ENCODE results near the gene TSPAN4. TPM values are rescaled to one million over a fixed set of nuclear protein-coding genes. Genes with fewer than 3 reads are reported as not detected.

Gene TSPAN4
- total and polyA plus RNA-seq, 2 of the 13 experiments (the other 11 are each of a cell fraction or from before 2014, with no cell fraction given), result 31.7 to 68.3 TPM

- ChIA-PET CTCF (ENCODE audit: low intra/inter-chr PET ratio, low total read pairs) (no interaction called here), POLR2A (interaction anchor here (1.0 to 11.1 kb wide), 2 partner anchors 16 to 27 kb away, joined by 3 to 141 read pairs; partner anchors contain the start of genes CD151, CRACR2B and PNPLA2)
- no peak for DNase-seq (ENCODE audit: low spot score)
- Histone ChIP-seq H3K9me3 (ENCODE audit: low read length) (no peaks in the 10 kb centered on the region), H3K4me3 (replicated peaks in 1 of 3; ENCODE audit: insufficient read depth in 1 of 3, low read depth in 2 of 3, low read length in 3 of 3) (no peak overlapping the region), H2AFZ (ENCODE audit: low read length) (no peak overlapping the region), H3K27me3 (ENCODE audit: control insufficient read depth in 1 of 2, insufficient read depth in 2 of 2, low read length in 2 of 2) (no peaks in the 10 kb centered on the region), H3K27ac (ENCODE audit: extremely low read length, insufficient read depth, low read length) (no peak overlapping the region), H4K20me1 (ENCODE audit: insufficient read depth, low read length) (peaks cover 8% of the 10 kb centered on the region; the same call in 1 of the 2 replicates), H3K36me3 (replicated peaks in 1 of 2; ENCODE audit: control insufficient read depth in 1 of 2, insufficient read depth in 2 of 2, low read length in 2 of 2) (no peaks in the 10 kb centered on the region; a peak in 2 of 5 replicates), H3K4me1 (ENCODE audit: insufficient read depth, low read length) (peaks cover 30% of the 10 kb centered on the region), H3K4me2 (ENCODE audit: low read depth, low read length) (peak overlapping the region; percentile 85; the same call in 1 of the 2 replicates), H3K79me2 (ENCODE audit: insufficient read depth, low read length) (peaks cover 15% of the 10 kb centered on the region), H3K9ac (ENCODE audit: insufficient read depth, low read depth, low read length) (no peak overlapping the region)
- no peak for FAIRE-seq
- BruUV-seq (replicated peaks), result no TSS peak
- TF ChIP-seq EED (CRISPR knock-in tag; IDR thresholded peaks at IDR 0.05) (no peak), ZBTB38 (CRISPR knock-in tag; IDR thresholded peaks at IDR 0.05) (no peak), FOXK2 (IDR thresholded peaks at IDR 0.05) (no peak), AGO1 (IDR thresholded peaks at IDR 0.05; ENCODE audit: low read depth, low read length, poor library complexity, severe bottlenecking) (peak; percentile 17), PAF1 (CRISPR knock-in tag; IDR thresholded peaks at IDR 0.05) (no peak)
- no CpG with 5 or more reads among the region's 8 CpGs for WGBS (ENCODE audit: low lambda C conversion rate)
- intact Hi-C loops (cut with micrococcal nuclease; ENCODE audit: unreplicated experiment), result no loop called here
- in situ Hi-C loops (cut with HindIII; ENCODE audit: extremely low pct_ligation_motif_present, low pct_unique_long_range_greater_than_20kb), result no loop called here
- no peak for ATAC-seq
Measured at GRCh38 chr11:845872-846495, 3.3 kb downstream of the TSPAN4 start.

DNA sequence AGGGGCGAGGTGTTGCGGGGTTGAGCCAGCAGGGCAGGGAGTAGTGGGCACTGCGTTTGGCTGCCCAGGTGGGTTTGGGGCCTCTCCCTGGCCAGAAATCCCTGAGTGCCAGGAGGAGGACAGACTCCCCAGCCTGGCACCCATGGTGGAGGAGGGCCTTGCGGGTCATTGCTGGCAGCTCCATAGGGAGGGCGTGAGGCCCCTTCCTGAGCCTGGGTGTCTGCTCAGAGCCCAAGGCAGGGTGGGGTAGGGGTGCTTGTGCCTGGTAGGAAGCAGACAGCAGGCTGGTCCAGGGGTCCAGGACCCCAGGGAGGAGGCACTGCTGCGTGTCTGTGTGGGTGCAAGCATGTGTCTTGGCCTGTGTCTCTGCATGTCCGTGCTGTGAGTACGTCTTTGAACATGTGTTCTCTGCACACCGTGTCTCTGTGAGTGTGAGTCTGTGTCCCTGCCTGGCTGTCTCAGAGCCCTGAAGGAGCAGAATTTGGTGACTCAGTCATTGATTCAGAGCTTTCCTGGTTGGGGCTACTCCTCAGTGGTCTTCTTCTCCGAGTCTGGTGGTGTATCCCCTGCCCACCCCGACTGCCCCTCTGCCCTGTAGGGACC is 3.9 kb downstream of the TSPAN4 start:
- Histone ChIP-seq H3K36me3 (replicated peaks in 1 of 2; ENCODE audit: control insufficient read depth in 1 of 2, insufficient read depth in 2 of 2, low read length in 2 of 2) (no peaks in the 10 kb centered on the region; a peak in 2 of 5 replicates), H3K4me2 (ENCODE audit: low read depth, low read length) (no peak overlapping the region), H3K4me3 (replicated peaks in 1 of 3; ENCODE audit: insufficient read depth in 1 of 3, low read depth in 2 of 3, low read length in 3 of 3) (no peak overlapping the region), H2AFZ (ENCODE audit: low read length) (no peak overlapping the region), H3K9ac (ENCODE audit: insufficient read depth, low read depth, low read length) (no peak overlapping the region), H3K79me2 (ENCODE audit: insufficient read depth, low read length) (peaks cover 9% of the 10 kb centered on the region), H3K4me1 (ENCODE audit: insufficient read depth, low read length) (peaks cover 26% of the 10 kb centered on the region), H3K27ac (ENCODE audit: extremely low read length, insufficient read depth, low read length) (no peak overlapping the region), H3K9me3 (ENCODE audit: low read length) (no peaks in the 10 kb centered on the region), H4K20me1 (ENCODE audit: insufficient read depth, low read length) (peaks cover 4% of the 10 kb centered on the region; the same call in 1 of the 2 replicates), H3K27me3 (ENCODE audit: control insufficient read depth in 1 of 2, insufficient read depth in 2 of 2, low read length in 2 of 2) (no peaks in the 10 kb centered on the region)
- ATAC-seq, result no peak
- no peak for TF ChIP-seq ZKSCAN5 (CRISPR knock-in tag; IDR thresholded peaks at IDR 0.05)
- peak; percentile 26; the same call in 1 of the 2 replicates for TF ChIP-seq AKAP8 (CRISPR knock-in tag; IDR thresholded peaks at IDR 0.05)
- no peak for DNase-seq (ENCODE audit: low spot score)
- CTCF ChIA-PET (ENCODE audit: low intra/inter-chr PET ratio, low total read pairs), result no interaction called here
- no TSS peak for BruUV-seq (replicated peaks)
- intact Hi-C loops (cut with micrococcal nuclease; ENCODE audit: unreplicated experiment), result no loop called here
- in situ Hi-C loops (cut with HindIII; ENCODE audit: extremely low pct_ligation_motif_present, low pct_unique_long_range_greater_than_20kb), result no loop called here
- POLR2A ChIA-PET, result interaction anchor here (1.0 to 11.1 kb wide), 2 partner anchors 17 to 28 kb away, joined by 3 to 141 read pairs; partner anchors contain the start of genes CD151, CRACR2B and PNPLA2
- 86% methylated on average over 3 of the region's 11 CpGs for WGBS (ENCODE audit: low lambda C conversion rate)
- no peak for FAIRE-seq
